CD14-positive monocyte (primary cell): ENCODE results near the gene TBXAS1. TPM values are rescaled to one million over a fixed set of nuclear protein-coding genes. Genes with fewer than 3 reads are reported as not detected.

ENCODE experiments used
- DNase-seq, 3 donors: peaks; one replicate each; pipeline ENCODE4 v3.0.0-alpha.2; 2011 to 2022
- H2AFZ ChIP-seq: 2 replicates; pipeline ENCODE4 v1.6.0; 2012; ENCODE audit warnings: mild to moderate bottlenecking, low read depth, low read length, inconsistent platforms; ENCODE audit not compliant: insufficient read depth, poor library complexity, severe bottlenecking
- H3K27ac ChIP-seq, 2 donors: 1 replicate in 1 of 2; 2 replicates in 1 of 2; pipeline ENCODE4 v1.5.1; 2012 to 2013; ENCODE audit warnings: low read length in 2 of 2, control low read depth in 1 of 2, inconsistent platforms in 1 of 2, low read depth in 1 of 2, mild to moderate bottlenecking in 1 of 2
- H3K27me3 ChIP-seq, 2 donors: one replicate each; pipeline versions ENCODE4 v1.6.0 to v1.6.1; 2011 to 2013; ENCODE audit warnings: low read length in 2 of 2; ENCODE audit not compliant: control insufficient read depth in 2 of 2, insufficient read depth in 2 of 2
- H3K36me3 ChIP-seq, 2 donors: replicated peaks in 1 of 2; 1 replicate in 1 of 2; 2 replicates in 1 of 2; pipeline versions ENCODE4 v1.5.1 to v1.6.1; 2012 to 2013; ENCODE audit warnings: low read length in 2 of 2, control low read depth in 1 of 2, inconsistent platforms in 1 of 2, mild to moderate bottlenecking in 1 of 2; ENCODE audit not compliant: insufficient read depth in 2 of 2, control insufficient read depth in 1 of 2
- H3K4me1 ChIP-seq, 2 donors: 1 replicate in 1 of 2; 2 replicates in 1 of 2; pipeline versions ENCODE4 v1.5.1 to v1.6.1; 2012 to 2013; ENCODE audit warnings: low read length in 2 of 2, control low read depth in 1 of 2, inconsistent platforms in 1 of 2, mild to moderate bottlenecking in 1 of 2, moderate library complexity in 1 of 2; ENCODE audit not compliant: insufficient read depth in 2 of 2, control insufficient read depth in 1 of 2
- H3K4me2 ChIP-seq: replicated peaks from 2 replicates; pipeline ENCODE3; 2012; ENCODE audit warnings: low read length, moderate library complexity, mild to moderate bottlenecking; ENCODE audit not compliant: poor library complexity, severe bottlenecking; ENCODE audit errors: extremely low read depth
- H3K4me3 ChIP-seq, 3 experiments: fragments of 200-600 bp in 1 of 3; sonication (generic) in 1 of 3; replicated peaks in 1 of 3; 1 replicate in 2 of 3; 2 replicates in 1 of 3; pipeline ENCODE4 v1.5.1; 2011 to 2013; ENCODE audit warnings: low read length in 3 of 3, mild to moderate bottlenecking in 3 of 3, control low read depth in 2 of 3, low read depth in 2 of 3, inconsistent platforms in 1 of 3, moderate library complexity in 1 of 3
- H3K79me2 ChIP-seq: 2 replicates; pipeline ENCODE4 v1.6.0; 2012; ENCODE audit warnings: mild to moderate bottlenecking, control low read depth, inconsistent platforms, low read length, moderate library complexity; ENCODE audit not compliant: insufficient read depth
- H3K9ac ChIP-seq: 2 replicates; pipeline ENCODE4 v1.6.0; 2017; ENCODE audit warnings: low read length, mild to moderate bottlenecking; ENCODE audit not compliant: insufficient read depth, poor library complexity, severe bottlenecking
- H3K9me3 ChIP-seq, 2 donors: replicated peaks in 1 of 2; 1 replicate in 1 of 2; 2 replicates in 1 of 2; pipeline versions ENCODE4 v1.5.1 to v1.6.1; 2012 to 2013; ENCODE audit warnings: low read length in 2 of 2, control low read depth in 1 of 2; ENCODE audit not compliant: control insufficient read depth in 1 of 2, insufficient read depth in 1 of 2
- H4K20me1 ChIP-seq: 2 replicates; pipeline ENCODE4 v1.6.0; 2012; ENCODE audit warnings: mild to moderate bottlenecking, low read length, control low read depth, moderate library complexity; ENCODE audit not compliant: insufficient read depth
- H3K27ac Mint-ChIP-seq, 7 donors: one replicate each; pipeline ENCODE4 v1.8.0; 2020; ENCODE audit warnings: mild to moderate bottlenecking in 7 of 7, mixed read lengths in 7 of 7, moderate library complexity in 6 of 7, inconsistent platforms in 2 of 7
- H3K27me3 Mint-ChIP-seq, 3 donors: one replicate each; pipeline ENCODE4 v1.8.0; 2021 to 2022; ENCODE audit warnings: low read depth in 3 of 3, mild to moderate bottlenecking in 3 of 3, mixed read lengths in 3 of 3, moderate library complexity in 3 of 3, inconsistent platforms in 1 of 3
- H3K36me3 Mint-ChIP-seq, 2 donors: one replicate each; pipeline ENCODE4 v1.8.0; 2020; ENCODE audit warnings: mixed read lengths in 2 of 2, inconsistent platforms in 1 of 2, mild to moderate bottlenecking in 1 of 2
- H3K4me1 Mint-ChIP-seq: one replicate; pipeline ENCODE4 v1.8.0; 2020; ENCODE audit warnings: mild to moderate bottlenecking, mixed read lengths
- H3K4me3 Mint-ChIP-seq, 2 donors: one replicate each; pipeline ENCODE4 v1.8.0; 2020; ENCODE audit warnings: mild to moderate bottlenecking in 2 of 2, mixed read lengths in 2 of 2, moderate library complexity in 1 of 2
- H3K9me3 Mint-ChIP-seq, 7 donors: one replicate each; pipeline ENCODE4 v1.8.0; 2020 to 2022; ENCODE audit warnings: mixed read lengths in 7 of 7, mild to moderate bottlenecking in 6 of 7, moderate library complexity in 6 of 7, inconsistent platforms in 2 of 7
- WGBS: methylation state at CpG from one replicate; pipeline ENCODE4 v1.1.5; 2013; ENCODE audit warnings: missing lambda C conversion rate; ENCODE audit not compliant: insufficient coverage; 5-methylcytosine and 5-hydroxymethylcytosine counted together
- intact Hi-C, 2 donors: fragments of 100-400 bp; cut with micrococcal nuclease; formaldehyde crosslinking; loops; one replicate each; pipeline versions ENCODE4 v1.15.0 to v1.15.1; 2023
- polyA plus RNA-seq, 3 donors: library from polyadenylated mRNA; depleted of rRNA in 1 of 3; unstranded in 2 of 3; stranded (reverse) in 1 of 3; fragments of 300-500 nt in 2 of 3; fragments of >200 nt in 1 of 3; fragmentation: Illumina TruSeq in 2 of 3; gene quantifications; 1 replicate in 2 of 3; 2 replicates in 1 of 3; pipeline ENCODE4 v1.2.3, GENCODE V29; 2012 to 2021
- TF ChIP-seq, protein P1 (sequence below): fragments of 200-600 bp; IDR thresholded peaks from one replicate; pipeline ENCODE4 v1.8.0; 2022; ENCODE audit warnings: antibody characterized with exemption, mild to moderate bottlenecking

The TBXAS1 gene
- polyA plus RNA-seq, 3 donors, result 289 to 335 (median 298) TPM

DNA sequence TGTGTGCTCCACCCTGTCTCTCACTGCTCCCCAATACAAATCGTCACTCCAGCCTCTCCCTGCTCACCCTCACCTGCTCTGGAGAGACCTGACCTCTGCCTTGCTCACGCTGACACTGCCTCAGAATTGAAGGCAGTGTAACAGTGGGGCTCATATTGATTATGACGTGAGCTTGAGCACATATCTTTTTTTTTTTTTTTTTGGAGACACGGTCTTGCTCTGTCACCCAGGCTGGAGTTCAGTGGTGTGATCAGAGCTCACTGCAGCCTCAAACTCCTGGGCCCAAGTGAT lies 84.7 kb downstream of the TBXAS1 start:
- H3K4me3 Mint-ChIP-seq, result no peak overlapping the region
- peaks cover 0 to 1% (median 0%) of the 10 kb centered on the region in 7 donors for H3K9me3 Mint-ChIP-seq
- no peak overlapping the region for H3K27ac ChIP-seq
- no CpG with 5 or more reads among the region's 4 CpGs for WGBS
- no peaks in the 10 kb centered on the region for H3K9me3 ChIP-seq
- peaks cover 10% of the 10 kb centered on the region for H3K79me2 ChIP-seq
- H3K27me3 ChIP-seq, result no peaks in the 10 kb centered on the region
- H3K9ac ChIP-seq, result no peak overlapping the region
- peaks cover 85 to 100% of the 10 kb centered on the region in 2 donors for H3K36me3 Mint-ChIP-seq
- peaks cover 18 to 23% of the 10 kb centered on the region in 2 donors for H3K4me1 ChIP-seq
- peaks cover 100% of the 10 kb centered on the region for H4K20me1 ChIP-seq
- H3K36me3 ChIP-seq, result peaks cover 93 to 99% of the 10 kb centered on the region in 2 donors
- H3K4me1 Mint-ChIP-seq, result peaks cover 34% of the 10 kb centered on the region
- TF ChIP-seq, protein P1, sequence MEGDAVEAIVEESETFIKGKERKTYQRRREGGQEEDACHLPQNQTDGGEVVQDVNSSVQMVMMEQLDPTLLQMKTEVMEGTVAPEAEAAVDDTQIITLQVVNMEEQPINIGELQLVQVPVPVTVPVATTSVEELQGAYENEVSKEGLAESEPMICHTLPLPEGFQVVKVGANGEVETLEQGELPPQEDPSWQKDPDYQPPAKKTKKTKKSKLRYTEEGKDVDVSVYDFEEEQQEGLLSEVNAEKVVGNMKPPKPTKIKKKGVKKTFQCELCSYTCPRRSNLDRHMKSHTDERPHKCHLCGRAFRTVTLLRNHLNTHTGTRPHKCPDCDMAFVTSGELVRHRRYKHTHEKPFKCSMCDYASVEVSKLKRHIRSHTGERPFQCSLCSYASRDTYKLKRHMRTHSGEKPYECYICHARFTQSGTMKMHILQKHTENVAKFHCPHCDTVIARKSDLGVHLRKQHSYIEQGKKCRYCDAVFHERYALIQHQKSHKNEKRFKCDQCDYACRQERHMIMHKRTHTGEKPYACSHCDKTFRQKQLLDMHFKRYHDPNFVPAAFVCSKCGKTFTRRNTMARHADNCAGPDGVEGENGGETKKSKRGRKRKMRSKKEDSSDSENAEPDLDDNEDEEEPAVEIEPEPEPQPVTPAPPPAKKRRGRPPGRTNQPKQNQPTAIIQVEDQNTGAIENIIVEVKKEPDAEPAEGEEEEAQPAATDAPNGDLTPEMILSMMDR, result no peak
- no peak overlapping the region for H3K4me3 ChIP-seq
- intact Hi-C loops, result loop anchor here in 1 of 2 donors (10.0 kb wide), 2 partner anchors 139 to 239 kb away; partner anchors contain the start of gene HIPK2
- no peak overlapping the region for H3K4me2 ChIP-seq
- H3K27ac Mint-ChIP-seq, result peak overlapping the region in 2 of 7 donors; percentile 75 to 80
- no peak for DNase-seq
- no peak overlapping the region for H2AFZ ChIP-seq
- H3K27me3 Mint-ChIP-seq, result peaks cover 0 to 2% (median 0%) of the 10 kb centered on the region in 3 donors

DNA sequence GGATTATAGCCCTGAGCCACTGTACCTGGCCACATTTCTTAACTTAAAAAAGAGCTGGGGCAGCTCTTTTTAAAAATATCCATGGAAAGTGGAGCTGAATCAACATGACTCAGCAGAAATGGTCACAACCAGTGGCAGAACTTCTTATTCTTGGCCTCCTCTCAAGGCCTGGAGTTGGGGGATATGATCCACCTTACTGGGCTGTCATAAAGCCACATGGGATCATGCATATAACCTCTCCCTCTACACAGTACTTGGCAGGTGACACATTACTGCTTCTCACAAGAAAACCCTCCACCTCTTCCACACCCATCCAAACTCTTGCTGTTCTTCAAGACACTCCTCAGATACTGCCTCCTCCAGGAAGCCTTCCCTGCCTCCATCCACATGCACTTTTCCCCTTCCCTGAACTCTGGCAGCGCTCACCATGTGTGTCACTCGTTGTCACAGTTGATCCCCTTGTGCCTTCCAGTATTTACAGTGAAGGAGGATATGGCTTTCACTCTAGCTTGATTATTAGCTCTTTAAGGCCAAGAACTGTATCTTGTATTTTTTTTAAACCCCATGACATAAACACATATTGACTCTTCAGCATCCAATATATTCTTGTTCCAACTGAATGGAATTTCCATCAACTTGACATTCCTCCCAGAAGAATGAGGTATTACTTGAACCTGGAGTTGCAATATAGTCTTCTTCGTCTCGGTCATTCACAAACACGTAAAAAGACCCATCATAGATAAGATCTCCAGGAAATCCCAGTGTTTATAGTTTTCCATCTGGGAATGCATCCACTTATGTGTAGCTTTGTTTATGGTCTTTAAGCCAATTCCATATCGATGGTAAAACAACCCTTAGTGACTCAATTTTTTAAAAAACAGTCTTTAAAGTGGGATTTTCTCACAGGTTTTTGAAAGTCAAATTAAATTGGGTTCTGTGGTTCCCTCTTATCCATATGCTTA lies 85.5 kb downstream of the TBXAS1 start:
- no peaks in the 10 kb centered on the region for H3K27me3 ChIP-seq
- H3K9me3 ChIP-seq, result no peaks in the 10 kb centered on the region
- no peak overlapping the region for H3K27ac ChIP-seq
- no peak overlapping the region for H2AFZ ChIP-seq
- no peak for DNase-seq
- H3K79me2 ChIP-seq, result peaks cover 5% of the 10 kb centered on the region
- peaks cover 18 to 23% of the 10 kb centered on the region in 2 donors for H3K4me1 ChIP-seq
- no peak overlapping the region for H3K9ac ChIP-seq
- WGBS, result no CpG with 5 or more reads among the region's 6 CpGs
- Mint-ChIP-seq H3K9me3 (peaks cover 0 to 2% (median 0%) of the 10 kb centered on the region in 7 donors), H3K4me3 (no peak overlapping the region), H3K36me3 (peaks cover 85 to 98% of the 10 kb centered on the region in 2 donors), H3K27ac (peak overlapping the region in 4 of 7 donors; percentile 2 to 85 (median 66)), H3K27me3 (peaks cover 0 to 2% (median 0%) of the 10 kb centered on the region in 3 donors), H3K4me1 (peaks cover 31% of the 10 kb centered on the region)
- peaks cover 98 to 99% of the 10 kb centered on the region in 2 donors for H3K36me3 ChIP-seq
- H3K4me3 ChIP-seq, result no peak overlapping the region
- TF ChIP-seq, protein P1, result no peak
- peaks cover 100% of the 10 kb centered on the region for H4K20me1 ChIP-seq
- H3K4me2 ChIP-seq, result no peak overlapping the region
- intact Hi-C loops, result loop anchor here in 1 of 2 donors (5.0 to 10.0 kb wide), 3 partner anchors 62 to 240 kb away; partner anchors contain the start of gene HIPK2
